Activated CD4-positive, CD25-positive, alpha-beta regulatory T cell (primary cell): ENCODE data around the gene MOCOS.

Source experiments
- DNase-seq, 4 experiments: peaks; one replicate each; lab custom pipeline; 2025; lab: John Stamatoyannopoulos, UW

MOCOS gene

DNA sequence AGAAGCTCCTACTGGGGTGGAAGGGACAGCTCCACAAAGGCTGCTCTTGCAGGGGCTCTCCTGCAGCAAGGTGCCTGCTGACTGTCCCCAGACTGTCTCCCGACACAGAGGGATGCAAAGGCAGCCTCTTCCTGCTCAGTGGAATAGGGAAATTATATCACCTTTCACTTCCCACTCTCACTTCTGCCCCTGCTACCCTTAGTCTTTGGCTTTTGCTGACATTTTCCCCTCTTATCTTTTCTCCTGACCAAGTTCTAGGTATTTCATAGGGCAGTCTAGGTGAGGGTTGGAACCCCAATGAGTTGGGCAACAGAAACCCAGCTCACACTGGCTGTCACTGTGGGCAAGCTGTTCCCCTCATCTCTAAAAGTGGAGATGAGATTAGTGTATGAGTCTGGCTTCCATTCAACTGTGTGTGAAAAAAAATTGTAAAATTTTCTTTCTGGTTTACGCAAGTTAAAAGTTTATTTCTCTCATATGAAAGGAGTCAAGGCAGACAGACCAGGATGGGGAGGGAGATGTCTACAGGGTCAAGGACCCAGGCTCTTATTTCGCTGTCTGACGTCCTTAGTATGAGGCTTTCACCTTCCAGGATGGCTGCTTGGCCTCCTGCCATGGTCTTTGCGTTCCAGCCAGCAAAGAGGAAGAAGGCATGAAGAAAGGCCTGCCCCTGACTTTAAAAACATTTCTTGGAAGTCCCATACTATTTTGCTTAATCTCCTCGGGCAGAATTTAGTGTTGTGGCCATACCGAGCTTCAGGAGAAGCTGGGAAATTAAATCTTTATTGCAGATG, 7.5 kb upstream of the MOCOS start:
- no peak for DNase-seq

DNA sequence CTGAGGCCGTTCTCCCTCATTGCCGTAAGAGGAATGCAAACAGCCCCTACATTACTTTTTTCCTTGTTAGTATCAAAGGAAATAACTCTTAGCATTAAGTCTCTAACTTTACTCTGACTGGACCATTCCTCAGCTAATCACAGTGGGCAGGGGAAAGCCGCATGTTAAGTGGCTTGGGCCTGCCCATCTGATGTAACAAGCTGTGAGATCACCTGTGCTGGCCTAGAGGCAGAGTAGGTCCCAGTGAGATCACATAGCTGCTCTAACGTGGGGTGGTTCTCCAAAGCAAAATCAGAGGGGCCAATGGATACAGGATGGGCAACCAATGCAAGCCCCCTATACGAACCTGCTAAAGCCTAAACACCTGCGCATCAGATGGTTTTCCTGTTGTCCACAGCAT, 5.9 kb upstream of the MOCOS start:
- DNase-seq, result no peak

DNA sequence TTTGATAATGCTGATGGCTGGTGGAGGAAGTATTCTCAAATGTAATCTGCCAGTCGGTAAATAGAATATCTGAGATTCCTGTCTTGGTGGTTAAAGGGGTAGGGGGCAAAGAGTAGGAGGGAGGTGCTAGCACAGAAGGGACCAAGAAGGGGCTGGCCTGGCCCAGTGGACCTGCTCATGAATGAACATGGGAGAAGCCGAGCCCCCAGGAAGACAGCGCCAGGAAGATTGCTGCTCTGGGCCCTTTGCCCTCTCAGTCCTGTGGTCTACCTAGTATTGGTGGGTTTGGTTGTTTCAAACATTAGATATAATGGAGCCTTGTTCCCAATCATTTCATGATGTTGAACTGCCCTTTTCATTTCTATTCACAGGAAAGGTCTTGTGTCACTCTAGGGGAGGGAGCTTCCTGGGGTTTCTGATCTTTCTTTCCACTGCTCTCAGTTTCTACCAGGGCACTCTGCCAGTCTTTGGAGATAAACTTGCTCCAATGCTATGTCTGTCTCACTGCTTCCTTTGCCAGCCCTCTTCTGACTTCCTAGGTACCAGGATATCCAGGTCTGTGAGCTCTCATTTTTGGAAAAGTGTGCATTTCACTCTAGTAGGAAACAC, 5.3 kb upstream of the MOCOS start:
- DNase-seq, result no peak

DNA sequence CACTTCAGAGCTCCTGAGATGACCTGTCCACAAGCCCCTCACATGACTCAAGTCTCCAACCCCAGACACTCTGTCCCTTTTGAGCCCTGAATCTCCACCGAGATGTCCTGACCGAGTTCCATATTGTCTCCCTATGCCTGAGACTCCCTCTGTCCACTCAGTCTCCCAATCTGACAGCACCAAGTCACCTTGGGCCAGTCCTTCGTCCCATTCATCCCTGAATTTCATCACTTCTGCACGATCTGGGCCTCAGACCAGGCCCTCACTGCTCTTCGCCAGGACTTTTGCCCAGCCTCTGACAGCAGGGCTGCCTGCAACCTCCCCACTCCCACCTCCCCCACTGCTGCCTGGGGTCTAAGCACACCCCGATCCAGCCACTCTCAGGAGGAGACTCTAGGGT, 4.3 kb upstream of the MOCOS start:
- no peak for DNase-seq

DNA sequence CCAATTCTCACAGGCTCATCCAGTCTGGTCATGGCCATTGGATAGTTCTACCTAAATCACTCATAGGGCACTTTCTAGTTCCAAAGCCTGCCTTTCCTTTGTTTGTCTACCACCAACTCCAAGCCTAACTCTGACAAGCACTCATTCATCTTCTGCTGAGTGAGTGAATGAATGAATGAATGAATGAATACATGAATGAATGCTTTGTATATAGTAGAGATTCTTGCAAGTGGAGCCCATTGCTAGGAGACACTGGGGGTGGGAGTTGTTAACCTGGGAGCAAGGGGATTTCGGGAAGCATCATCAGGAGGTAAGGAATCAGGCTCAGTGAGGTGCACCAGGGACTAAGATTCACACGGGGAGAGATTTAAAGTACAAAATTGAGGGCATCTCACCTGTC, 3.3 kb upstream of the MOCOS start:
- DNase-seq, result no peak

DNA sequence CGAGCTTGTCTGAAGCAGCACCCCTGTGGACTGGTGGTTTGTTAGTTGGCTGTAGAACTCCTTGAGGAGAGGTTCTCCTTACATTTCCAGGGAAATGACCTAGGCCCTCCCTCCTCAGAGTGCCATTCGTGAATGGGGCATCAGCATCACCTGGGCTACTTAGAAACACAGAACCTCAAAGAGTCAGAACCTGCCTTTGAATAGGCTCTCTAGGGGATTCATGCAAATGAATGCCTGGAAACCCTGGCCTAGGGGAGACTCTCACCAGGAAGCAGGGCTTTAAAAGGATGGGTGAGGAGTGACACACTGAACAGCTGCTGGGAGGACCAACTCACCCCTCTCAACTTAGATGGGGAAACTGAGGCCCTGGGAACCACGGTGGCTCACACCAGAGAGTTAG, 2.1 kb upstream of the MOCOS start:
- DNase-seq, result no peak

DNA sequence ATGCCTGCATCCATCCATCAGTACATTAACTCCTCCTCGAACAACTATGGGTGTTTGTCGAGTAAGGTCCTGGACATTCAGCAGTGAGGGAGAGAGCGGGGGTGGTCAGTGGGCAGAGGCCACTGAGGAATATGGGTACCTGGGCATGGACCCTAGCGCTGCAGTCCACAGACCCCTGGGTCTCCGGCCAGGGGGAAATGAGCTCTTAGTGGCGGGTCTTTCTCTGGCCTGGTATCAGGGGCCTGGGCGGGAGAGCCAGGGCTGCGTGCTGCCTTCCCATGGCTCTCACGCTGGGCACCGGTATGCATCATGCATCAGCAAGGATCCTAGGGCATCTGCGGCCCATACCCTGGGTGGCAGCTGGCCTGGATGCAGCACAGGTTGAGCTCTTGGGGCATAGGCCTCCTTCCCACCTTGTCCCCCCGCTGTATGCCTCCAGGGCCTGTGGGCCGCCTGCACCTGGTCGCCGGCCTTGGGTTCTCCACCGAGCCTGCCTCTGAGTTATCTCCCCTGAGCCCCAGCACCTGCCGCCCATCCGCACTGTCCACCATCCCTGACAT, 1.3 kb upstream of the MOCOS start:
- no peak for DNase-seq

DNA sequence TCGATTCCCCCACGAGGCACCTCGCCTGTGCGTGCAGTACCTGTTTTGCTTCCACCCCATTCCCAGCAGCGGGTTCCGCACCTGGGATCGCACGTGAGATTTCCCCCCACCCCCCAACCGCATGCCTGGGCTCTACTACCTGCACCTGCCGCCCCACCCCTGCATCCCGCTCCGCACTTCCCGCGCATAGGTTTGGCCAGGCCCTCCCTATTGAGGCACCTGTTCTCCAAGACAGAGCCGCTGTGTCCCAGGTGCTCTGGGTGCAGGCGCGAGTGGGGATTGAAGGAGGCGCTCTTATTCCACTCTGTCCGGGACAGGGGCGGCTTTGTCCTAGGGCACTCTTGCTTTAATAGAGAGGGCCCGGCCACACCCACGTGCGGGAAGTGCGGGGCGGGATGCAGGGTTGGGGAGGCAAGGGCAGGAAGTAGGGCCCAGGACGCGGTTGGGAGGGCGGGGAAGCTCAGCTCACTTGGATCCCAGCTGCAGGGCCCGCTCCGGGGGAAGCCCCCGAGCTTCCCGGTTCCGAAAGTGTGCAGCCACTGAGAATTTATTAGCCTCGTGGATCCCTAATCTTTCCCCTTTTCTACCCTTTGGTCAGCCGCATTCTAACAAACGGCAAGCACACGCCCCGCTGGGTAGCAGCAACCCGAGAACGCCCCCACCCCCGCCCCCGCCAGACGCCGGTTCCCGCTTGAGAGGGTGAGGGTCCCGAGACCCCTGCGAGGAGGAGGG, 670 bp upstream of the MOCOS start:
- DNase-seq, result no peak

DNA sequence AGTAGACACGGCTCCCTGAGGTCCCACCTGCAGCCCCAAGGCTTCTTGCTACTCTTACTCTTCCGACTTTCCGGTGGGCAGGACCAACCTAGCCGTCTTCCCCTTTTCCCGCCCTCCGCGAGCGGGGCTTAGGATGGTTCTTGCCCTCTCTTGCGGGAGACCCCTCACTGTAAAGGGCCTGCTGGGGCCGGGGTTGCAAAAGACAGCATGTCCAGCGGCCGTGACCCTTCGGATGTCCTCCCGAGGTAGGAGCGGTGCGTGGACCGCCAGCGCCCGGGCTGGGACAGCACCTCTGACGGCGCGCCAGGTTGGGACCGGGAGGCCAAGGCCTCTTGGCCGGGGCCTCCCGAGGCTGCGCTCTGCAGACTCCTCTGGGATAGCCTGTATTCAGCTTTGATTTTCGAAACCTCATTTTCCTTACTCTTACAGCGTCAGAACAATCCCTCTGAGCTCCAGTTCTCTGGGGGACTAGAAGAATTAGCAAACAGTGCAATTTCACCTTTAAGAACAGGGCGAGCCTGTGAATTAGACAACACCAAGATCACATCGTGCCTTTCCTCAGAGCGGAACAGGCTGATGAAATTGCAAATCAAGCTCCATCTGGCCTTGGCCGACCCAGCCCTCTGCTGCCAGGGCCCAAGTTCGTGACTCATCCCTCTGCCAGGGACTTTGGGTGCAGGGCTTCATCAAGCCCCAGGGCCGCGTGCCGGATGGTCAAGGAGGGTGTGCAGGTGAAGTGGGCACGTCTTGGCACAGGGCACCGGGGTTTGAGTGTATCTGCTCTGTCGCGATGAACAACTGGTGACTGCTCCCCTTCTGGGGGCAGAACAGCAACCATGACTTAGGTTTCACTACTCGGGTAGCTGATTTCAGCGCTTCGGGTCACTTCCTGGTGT, 777 bp downstream of the MOCOS start:
- DNase-seq, result no peak

DNA sequence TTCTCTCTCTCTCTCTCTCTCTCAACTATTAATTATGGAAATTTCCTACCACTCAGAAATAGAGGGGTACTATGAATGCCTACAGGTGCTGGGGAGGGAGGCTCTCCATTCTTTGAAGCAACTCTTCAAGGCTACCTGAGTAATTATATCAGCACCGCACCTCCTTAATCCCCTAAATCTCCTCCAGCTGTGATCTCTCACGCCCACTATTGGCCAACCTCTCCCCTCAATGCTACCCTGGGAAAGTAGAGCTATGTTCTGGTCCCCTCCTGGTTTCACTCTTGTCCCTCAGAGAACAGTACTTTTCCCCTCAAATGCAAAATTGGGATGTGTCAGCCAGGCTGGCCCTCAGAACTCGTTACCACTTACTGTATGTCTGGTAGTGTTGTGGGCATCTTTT, 1.6 kb downstream of the MOCOS start:
- DNase-seq, result no peak

DNA sequence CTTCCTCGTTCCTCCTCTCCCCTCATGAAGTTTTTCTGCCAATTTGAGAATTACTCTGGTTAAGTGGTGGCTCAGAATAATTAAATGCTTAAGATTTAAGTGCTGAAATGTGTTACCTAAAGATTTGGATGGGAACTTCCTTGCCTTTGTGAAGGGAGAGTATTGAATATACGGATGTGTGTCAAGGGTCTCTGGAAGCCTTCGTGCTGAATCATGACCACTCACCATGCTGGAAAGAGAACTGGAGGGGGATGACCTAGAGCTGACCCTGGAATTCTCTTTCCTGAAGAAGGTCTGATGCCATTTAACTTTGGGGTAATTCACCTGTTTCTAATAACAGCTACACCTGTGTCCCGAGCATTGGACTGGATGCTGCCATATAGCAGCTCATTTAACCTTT, 2.2 kb downstream of the MOCOS start:
- no peak for DNase-seq

DNA sequence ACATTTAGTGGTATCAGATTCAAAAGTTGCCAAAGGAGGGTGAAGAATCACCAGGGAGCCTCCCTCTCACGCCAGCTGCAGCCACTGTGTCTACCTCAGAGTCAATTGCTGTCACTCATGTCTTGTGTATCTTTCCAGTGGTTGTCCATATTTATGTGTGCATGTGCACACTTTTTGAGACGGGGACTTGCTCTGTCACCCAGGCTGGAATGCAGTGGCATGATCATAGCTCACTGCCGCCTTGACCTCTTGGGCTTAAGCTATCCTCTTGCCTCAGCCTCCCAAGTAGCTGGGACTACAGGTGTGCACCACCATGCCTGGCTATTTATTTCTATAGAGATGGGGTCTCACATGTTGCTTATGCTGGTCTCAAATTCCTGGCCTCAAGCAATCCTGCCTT, 4.0 kb downstream of the MOCOS start:
- no peak for DNase-seq

DNA sequence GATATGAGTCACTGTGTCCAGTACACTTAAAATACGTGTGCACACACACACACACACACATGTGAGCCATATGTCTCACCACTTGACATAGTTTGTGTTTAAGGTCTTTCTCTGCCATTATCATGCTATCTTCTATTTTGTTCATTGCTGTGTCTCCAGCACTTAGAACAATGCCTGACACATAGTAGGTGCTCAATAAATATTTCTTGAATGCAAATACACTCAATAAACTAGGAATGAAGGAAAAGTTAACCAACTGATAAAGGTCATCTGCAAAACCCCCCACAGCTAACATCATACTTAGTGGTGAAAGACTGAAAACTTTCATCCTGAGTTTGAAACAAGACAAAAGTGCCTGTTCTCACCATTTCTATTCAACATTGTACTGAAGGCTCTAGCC, 4.4 kb downstream of the MOCOS start:
- no peak for DNase-seq

DNA sequence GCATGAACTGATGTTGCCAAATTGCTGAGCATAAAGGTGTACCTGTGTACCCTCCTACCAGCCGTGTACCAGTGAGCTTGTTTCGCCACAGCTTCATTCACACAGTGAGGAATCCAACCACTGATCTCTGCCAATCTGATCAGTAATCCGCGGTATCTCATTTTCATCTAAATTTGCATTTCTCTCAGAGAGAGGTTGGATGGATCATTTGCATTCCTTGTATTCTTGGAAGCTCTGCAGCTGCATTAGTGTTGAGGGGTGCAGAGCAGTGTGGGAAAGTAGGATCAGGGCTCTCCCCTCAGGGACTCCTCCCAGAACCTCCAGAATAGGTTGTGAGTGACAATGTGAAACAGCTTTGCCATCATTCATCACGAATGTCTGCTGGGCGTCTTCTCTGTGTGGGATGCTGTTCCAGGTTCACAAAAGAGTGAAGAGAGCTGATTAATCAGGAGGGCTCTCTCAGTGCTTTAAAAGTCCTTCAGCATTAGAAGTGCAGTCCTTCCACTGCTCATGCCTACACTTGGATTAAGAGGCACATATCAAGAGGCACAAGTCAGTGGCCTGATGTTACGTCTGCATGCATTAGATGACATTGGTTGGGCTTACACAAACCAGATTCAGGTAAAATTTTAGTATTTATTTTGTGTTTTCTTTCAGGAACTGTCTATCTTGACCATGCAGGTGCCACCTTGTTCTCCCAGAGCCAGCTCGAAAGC, 7.5 kb downstream of the MOCOS start:
- no peak for DNase-seq

DNA sequence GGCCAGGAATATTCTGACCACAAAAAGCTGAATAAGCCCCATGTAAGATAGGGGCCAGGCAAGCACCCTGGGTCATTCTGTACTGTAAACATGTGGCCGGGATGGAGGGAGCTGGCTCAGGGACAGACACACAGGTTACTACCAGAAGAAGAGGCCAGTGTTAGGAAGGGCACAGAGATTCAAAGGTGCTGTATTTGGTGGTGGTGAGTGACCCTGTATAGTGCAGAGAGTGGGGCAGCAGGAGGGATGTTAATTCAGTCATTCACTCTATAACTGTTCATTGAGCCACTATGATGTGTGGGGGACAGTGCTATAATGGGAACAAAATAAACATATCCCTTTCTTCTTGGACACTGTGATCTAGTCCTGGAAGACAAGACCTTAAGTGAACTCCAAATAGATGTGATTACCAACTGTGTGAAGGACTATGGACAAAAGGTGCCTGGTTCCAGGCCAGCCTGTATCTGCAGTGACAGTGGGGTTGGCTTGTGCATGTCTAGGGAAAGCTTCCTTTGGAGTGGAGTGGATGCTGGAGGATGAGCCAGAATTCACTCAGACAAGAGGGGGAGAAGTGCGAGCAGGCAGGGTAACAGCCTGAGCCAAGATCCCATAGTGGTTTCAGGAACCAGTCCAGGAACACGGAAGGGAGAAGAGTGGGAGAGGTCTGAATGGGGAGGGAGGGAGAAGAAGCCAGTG, 8.3 kb downstream of the MOCOS start:
- DNase-seq, result no peak

DNA sequence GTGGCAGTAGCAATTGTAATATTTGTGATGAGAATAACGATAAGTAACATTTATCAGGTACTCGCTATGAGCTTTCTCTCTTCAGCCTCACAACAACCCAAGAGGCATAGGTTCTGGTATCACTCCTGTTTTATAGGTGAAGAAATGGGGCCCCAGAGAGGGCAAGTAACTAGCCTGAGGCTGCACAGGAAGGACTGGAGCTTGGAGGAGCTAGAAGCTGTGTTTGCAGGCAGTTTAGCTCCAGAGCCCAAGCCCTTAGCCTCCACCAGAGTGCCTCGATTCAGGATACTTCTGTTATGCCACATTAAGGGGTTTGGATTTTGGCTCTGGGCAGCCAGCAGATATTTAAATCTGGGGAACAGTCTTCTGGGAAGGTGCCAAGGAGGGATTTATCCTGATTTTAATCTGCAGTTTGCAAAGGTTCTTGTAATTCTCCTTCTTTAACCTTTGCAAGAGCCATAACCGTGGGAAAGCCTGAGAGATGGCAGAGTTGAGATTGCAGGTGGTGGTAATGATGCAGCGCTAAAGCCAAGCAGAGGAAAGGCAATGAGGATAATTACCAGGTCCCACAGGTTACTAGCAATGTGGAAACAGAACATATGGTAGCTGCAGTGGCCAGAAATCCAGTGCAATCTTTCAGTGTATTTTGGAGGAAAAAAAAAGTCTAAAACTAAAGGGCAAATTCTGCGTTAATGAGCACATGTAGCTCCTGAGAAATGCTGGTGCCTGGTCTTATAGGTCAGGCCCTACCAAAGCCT, 9.1 kb downstream of the MOCOS start:
- no peak for DNase-seq

DNA sequence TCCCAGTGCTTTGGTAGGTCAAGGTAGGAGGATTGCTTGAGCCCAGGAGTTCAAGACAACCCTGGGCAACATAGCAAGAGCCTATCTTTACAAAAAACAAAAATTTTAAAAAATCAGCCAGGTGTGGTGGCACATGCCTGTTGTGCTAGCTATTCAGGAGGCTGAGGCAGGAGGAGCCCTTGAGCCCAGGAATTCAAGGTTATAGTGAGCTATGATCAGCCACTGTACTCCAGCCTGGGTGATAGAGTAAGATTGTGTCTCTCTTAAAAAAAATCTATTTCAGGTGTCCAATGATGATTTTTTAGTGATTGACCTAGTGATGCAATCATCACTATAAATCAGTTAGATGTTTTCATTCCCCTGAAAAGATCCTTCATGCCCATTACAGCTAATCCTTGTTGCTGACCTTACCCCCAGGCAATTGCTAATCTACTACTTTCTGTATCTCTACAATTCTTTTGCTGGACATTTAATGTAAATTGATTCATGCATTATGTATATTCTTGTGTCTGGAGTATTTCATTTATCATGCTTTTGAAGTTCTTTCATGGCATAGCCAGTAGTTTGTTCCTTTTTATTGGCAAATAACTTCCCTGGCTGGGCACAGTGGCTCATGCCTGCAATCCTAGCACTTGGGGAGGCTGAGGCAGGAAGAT, 10.3 kb downstream of the MOCOS start:
- DNase-seq, result no peak

DNA sequence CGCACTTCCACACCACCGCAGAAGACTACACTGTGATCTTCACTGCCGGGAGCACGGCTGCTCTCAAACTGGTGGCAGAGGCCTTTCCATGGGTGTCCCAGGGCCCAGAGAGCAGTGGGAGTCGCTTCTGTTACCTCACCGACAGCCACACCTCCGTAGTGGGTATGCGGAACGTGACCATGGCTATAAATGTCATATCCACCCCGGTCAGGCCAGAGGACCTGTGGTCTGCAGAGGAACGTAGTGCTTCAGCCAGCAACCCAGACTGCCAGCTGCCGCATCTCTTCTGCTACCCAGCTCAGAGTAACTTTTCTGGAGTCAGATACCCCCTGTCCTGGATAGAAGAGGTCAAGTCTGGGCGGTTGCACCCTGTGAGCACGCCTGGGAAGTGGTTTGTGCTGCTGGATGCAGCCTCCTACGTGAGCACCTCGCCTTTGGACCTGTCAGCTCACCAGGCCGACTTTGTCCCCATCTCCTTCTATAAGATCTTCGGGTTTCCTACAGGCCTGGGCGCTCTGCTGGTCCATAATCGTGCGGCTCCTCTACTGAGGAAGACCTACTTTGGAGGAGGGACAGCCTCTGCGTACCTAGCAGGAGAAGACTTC, 12.5 kb downstream of the MOCOS start:
- DNase-seq, result no peak

DNA sequence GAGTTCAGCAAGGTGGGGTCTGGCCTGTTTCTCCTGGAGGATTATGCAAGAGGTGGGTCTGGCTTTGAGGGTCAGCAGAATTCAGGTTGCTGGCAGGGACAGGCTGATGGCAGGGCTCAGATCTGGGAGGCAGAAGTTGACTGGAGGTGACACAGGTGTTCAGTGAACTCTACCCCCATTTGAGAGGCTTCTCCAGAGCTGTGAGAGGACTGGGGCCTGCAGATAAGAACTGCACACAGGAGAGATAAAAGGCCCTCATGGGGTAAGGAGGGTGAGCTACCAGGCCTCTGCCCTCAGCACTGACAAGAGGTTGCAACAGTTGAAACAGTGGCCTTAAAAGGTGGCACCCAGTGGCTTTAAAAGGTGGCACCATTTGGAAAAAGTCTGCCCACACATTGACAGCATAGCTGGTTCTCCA, 13.1 kb downstream of the MOCOS start:
- DNase-seq, result no peak
